Epithelial cell of prostate (primary cell): ENCODE data around the gene SLC30A7.

Experiments used
- DNase-seq: peaks from one replicate; pipeline ENCODE4 v3.0.0-alpha.2; 2011; ENCODE audit warnings: low read depth, low spot score
- H3K27ac ChIP-seq: fragments of 450-650 bp; 2 replicates; pipeline ENCODE4 v1.5.1; 2017; ENCODE audit warnings: mild to moderate bottlenecking

SLC30A7 gene

DNA sequence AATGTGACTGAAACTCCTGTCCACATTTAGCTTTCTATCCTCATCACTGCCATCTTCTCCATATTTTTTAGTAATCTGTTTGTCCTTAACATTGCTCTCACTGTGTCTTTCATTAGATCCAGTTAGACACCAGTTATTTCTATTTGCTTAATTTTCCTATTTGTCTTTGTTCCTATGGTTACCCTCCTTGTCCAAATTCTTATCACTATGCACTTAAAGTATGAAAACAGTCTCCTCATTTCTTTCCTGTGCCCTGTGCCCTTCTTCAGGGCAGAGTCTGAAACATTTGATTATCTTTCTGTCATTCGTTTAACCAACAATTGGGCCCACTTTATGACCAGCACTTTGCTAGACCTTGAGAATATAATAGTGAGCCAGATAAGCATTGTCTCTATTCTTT is 64.2 kb downstream of the SLC30A7 start:
- no peak for DNase-seq
- no peak overlapping the region for H3K27ac ChIP-seq

DNA sequence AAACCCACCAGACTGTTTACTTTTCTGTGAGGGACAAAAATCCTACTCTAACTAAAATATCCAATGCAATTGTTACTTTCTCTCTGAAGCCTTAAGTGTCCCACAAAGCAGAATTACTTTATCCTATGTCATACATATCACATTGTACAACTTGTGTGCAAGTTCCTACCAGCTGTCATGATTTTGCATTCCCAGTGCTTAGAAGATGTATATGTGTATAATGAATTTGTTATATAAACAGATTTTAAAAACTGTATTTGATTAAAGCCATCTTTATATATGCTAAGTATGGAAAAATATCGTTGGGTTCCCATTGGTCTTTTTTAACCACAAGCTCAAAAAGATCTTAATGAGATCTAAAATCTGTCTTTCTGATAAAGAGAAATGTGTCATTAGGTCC is 72.7 kb downstream of the SLC30A7 start:
- H3K27ac ChIP-seq, result no peak overlapping the region
- DNase-seq, result no peak

DNA sequence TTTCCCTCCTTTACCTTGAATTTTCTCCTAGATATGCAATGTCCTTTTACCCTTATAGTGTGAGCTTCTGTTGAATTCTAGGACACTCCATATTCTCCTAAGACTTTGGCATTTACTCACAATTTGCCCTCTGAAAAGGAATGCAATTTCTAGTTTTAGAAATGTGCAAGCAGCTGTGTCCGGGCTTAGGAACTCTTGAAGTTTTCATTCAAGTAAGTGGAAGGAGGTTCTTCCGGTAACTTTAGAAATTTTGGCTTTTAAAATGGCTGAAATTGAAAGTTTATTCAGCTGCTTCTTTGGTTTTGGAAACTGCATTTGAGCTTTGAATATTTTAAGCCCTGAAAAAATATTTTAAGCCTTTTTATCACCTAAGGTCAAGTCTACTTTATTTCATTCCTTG is 73.4 kb downstream of the SLC30A7 start:
- H3K27ac ChIP-seq, result no peak overlapping the region
- DNase-seq, result no peak

DNA sequence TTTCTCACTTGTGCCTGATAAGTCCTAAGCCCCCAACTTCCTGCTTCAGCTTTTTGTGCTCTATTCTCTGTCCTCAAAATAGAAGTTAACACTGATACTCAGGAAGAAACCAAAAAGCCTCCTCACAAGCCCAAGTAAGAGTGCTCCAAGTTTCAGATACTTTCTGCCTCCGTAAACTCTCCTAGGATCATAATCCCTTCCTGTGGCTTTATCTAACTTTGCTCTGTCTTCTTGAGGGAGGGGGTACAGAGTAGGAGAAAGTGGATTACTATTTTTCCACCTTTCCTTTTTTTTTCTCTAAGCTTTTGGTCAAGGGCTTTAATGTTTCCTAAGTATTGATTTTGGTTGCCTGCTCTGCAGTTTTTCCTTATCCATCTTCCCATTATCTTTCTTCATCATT is 75.1 kb downstream of the SLC30A7 start:
- no peak overlapping the region for H3K27ac ChIP-seq
- no peak for DNase-seq

DNA sequence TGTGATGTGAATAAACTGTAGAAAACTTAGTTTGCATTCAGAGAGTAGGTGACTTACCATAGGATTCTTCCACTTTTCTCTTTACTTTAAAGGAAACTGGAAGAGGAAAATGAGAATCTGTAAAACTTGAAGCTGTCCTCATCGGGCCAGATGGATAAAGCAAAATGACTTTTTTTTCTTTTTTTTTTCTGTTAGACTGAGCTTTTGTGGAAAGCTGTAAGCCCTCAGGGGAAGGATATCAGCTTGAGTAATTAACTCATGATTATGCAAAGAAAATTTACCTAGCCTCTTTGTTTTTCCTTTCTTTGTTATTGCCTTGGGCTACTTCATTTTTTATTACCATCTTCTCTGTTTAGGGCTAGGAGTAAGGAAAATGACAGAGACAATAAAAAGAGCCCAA is 76.3 kb downstream of the SLC30A7 start:
- no peak overlapping the region for H3K27ac ChIP-seq
- DNase-seq, result no peak

DNA sequence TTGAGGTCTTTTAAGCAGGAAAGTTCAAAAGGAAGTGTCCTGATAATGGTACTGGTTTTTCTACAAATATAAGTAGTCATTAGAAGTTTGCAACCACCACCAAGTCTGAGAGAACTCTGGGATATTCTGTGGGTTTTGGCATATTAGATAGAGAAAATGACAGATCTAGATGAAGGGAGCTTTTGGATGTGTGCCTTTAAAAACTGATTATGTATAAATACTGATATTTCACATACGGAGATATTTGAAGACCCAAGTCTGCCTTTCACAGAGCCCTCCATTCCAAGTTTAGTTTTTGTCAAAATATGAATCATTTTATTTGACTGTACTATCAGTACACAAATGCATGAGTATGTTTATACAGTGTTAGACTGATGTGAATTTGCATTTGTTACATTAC is 81.0 kb downstream of the SLC30A7 start:
- H3K27ac ChIP-seq, result no peak overlapping the region
- no peak for DNase-seq

DNA sequence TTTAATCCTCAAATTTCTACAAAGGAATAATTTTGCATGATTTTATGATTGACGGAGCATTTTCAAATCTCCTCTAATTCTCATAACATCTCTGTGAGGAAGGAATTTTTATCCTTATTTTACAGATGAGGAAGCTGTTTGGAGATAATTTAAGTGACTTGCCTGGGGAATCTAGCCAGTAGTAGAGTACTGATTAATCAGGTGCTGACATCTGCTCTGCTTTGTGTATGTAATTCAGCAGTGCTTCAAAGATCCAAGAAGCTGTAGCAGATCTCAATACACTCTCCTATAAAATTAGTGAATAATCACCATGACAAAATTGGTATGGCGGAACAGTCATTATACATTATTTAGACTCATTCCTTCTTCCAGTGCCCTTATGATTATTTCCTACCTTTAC is 83.7 kb downstream of the SLC30A7 start:
- H3K27ac ChIP-seq, result no peak overlapping the region
- DNase-seq, result no peak

DNA sequence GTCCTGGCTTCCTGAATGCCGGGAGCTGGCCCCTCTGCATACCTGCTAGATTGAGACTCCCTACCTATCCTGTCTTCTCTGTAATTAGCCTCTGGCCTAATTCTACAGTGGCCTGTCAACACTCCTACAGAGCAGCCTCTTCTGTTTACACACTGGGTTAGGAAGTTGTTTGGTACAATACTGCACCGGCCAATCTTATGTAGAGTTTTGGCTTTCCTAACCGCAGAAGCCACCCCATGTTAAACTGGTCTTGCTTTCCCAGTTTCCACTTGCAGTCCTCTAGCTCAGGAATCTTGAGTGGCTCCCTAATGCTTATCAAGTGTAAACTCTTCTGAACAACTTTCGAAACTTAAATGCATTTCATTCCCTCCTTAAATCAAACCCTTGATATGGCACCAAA is 86.9 kb downstream of the SLC30A7 start:
- DNase-seq, result no peak
- H3K27ac ChIP-seq, result no peak overlapping the region

DNA sequence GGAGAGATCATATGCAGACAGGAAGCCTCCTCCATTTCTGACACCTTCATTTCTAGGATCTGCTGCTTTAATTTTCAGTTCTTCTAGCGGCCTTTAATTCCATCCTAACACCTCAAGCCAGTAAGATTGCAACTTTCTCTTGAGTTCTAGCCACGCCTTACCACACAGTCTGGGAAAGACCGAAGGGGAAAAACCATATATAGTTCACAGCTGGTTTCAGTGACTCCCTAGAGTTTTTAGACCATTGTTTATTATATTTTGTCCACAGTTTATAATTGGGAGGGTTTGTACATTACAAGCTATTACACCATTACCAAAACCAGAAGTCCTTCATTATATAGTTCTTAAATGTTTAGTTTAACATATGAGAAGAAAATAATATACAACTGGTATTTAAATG is 92.2 kb downstream of the SLC30A7 start:
- H3K27ac ChIP-seq, result no peak overlapping the region

DNA sequence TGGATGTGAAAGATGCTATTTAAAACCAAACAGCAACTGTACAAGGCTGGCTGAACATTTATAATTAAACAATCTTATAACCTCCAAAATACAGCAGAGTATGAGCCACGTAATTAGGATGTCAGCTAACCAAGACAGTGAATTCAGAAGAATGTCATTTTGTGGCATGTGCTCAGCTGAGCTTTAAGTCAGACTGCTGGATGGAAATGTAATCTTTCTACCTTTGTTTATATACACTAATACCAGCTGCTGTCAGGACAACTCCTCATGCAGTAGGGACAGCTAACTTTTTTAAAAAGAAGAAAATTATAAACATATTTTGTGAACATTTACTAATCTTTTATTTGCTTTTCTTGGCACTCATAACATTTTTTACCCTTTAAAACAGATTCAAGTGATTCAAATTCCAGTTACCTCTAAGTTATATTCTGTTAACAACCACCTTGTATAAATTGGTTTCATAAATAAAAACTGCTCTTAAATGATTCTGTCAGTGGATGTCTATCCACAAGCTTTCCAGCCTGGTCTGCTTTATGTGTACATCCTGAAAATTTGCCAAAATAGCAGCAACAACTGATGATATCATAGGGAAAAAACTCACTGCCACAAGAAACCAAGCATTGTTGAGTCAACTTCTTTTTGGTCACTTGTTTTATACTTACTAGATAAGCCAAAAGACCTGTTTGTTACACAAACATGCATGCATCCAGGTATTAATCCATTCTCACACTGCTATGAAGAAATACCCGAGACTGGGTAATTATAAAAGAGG is 93.6 kb downstream of the SLC30A7 start:
- no peak overlapping the region for H3K27ac ChIP-seq
- DNase-seq, result peak; percentile 29

More for the DNA sequence above, 92.2 kb downstream of the SLC30A7 start:
- no peak for DNase-seq

DNA sequence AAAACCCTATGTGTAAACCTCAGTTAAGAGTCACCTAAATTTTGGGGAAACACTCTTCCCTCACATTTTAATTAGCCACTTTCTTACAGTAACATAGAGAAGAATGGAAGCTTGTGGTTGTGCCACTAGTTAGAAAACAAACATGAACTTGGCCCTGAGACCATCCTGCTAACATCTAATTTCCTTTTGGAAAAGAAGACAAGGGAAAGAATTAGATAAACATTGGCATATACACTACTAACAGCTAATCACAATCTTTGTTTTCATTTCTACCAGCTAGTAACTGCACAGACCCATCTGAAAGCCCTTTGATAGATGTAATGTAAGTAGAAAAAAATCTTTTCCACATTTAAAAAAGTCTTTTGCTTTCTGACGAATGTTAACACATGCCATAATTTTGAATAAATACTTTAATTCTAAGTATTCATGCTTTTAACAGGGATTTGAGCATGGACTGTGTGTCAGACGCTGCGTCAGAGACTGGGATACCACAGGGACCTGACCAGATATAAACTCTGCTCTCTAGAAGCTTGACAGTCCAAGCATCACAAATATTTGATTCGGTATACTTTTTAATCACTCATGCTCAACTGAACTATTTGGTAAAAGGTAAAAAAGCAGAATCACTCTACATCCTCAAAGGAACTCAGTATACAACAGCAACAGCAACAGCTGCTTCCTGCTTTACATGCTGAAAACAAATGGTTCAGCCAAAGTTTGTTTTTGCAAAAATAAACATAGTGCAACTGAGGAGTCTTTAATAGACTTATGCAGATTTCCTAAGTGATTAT is 99.5 kb downstream of the SLC30A7 start:
- H3K27ac ChIP-seq, result no peak overlapping the region

DNA sequence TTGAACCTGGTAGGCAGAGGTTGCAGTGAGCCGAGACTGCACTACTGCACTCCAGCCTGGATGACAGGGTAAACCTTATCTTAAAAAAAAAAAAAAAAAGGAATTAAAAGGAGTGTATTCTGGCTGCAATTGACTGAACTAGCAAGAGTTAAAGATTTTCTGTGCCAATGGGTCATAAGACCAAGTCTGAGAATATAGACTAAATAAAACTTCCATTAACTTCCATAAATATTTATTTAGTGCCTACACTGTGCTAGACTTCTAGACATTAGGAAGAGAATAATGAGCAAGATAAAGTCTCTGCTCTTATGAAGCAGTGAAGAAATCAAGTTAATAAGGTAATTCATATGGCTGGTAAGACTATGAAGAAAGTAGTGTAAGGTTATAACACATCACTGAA is 102.5 kb downstream of the SLC30A7 start:
- DNase-seq, result no peak
- H3K27ac ChIP-seq, result no peak overlapping the region

More for the DNA sequence above, 99.5 kb downstream of the SLC30A7 start:
- DNase-seq, result no peak

DNA sequence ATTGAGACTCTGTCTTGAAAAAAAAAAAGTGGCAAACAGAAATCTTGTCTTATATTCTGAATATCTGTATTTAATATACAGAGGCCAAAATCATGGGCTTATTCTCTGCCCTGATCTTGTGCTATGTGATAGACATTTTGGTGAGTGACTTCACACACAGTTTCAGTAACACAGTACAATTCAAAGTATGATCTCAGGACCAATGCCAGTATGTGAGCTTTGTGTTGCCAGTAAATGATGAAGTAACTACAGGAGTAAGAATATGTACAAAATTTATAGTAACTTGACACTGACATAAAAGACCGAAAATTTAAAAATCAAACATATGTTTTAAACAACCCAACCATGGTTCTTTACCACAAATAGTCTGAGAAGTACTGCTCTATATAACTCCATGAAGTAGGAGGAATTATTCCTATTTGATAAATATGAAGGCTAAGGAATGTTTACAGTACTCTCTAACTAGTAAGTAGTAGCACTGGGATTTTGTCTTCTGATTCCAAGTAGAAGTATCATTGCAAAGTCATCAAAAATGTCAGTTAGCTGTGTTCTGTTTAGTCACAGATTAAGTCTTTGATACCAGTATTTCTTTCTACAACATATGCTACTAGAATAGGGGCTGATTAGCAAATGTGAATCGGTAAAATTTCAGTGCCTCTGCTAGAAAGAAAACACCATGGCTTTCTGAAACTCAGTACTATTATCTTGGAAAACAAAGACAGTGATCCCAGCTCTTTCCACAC is 104.4 kb downstream of the SLC30A7 start:
- H3K27ac ChIP-seq, result no peak overlapping the region
- no peak for DNase-seq

DNA sequence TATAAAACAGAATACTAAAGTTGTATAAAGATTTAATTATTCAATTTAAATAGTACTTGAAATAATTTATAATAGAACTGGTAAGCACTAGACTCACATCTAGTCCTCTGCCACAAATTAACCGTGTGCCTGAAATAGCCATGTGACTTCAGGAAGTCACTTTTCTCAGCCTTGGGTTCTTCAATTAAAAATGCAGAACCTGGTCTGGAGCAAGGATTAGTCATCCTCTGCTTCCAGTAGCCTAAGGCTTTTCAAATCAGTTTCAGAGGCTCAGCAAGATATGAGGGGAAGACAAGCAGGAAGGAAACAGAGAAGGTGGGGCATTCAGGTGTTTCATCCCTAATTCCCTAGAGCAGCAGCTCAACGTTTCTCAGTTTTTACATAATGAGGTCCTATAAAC is 106.7 kb downstream of the SLC30A7 start:
- peak overlapping the region; percentile 46 for H3K27ac ChIP-seq
- peak; percentile 5 for DNase-seq

DNA sequence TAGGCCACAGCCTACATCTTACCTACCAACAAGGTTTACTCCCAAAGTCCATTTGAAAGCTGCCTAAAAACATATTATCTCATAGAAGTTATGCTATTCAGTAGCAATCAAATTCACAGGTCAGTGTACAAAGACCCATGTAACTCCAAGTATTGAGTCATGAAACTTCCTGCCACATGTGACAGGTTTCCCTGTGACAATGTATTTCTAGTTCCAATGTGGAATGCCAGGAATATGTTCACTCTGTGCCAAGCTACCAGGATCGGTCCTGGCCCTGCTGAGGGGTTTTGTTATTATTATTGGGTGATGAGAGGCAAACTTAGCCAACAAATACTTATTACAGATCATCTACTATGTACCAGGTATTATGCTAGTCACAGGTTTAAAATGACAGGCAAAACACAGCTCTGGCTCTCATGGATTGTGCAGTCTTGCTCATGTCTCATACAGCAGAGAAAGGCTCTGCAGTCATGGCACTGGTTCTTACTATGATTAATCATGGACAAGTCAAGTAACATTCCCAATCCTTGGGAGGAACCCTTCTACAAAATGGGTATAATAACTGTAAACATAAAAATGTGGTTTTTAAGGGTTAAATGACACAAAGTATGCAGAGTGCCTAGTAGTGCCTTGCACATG is 107.2 kb downstream of the SLC30A7 start:
- H3K27ac ChIP-seq, result peak overlapping the region; percentile 46
- DNase-seq, result peak; percentile 14

DNA sequence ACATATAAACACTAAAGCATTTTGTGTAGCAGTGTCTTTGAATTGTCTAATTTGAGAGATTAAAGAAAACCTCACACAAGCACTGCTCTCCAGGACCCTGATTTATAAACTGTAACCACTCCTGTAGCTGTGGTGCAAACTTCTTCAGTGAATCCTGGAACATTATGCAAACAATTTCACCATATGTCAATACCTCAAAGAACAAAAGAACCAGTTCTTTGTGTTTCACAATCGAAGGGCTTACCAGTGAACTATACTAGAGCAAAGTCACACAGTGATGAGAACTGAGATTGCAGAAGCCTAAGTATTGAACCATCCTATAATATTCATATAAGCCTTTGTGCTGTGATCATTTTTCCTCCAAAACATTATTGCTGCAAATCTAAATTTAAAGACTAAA is 108.2 kb downstream of the SLC30A7 start:
- H3K27ac ChIP-seq, result peak overlapping the region; percentile 46
- peak; percentile 20 for DNase-seq

DNA sequence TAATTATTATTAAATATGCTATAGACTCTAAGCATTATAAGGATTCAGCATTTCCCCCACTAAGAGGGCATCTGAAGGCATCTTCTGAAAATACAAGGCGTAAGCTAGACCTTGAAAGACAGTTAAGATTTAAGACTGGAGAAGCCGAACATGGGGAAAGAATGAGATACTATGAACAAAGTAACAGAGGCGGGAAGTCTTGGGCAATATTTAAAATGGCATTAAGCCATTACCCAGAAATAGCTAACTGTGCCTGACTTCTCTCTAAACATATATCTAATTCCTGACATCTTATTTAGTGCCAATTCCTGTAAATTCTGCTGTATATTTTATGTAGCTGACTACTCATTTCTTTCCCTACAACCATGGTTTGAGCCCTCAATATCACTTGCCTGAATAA is 108.8 kb downstream of the SLC30A7 start:
- DNase-seq, result no peak
- H3K27ac ChIP-seq, result peak overlapping the region; percentile 46

DNA sequence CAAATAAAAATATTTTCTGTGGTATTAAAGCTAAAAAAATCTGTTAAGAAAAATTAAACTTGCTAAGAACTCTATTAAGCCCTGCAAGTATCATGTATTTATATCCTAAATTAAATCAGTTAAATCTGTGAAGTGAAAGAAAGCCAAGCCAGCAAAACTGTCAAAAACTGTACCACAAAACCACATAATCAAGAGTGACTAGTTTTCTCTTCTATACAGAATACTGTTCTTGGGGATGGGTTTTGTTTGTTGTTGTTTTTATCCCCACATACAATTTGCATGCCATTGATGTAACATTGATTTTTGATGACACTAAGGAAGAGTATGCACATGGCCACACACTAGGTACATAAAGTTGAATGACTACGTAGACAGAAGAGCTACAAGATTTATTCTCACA is 109.3 kb downstream of the SLC30A7 start:
- no peak for DNase-seq
- no peak overlapping the region for H3K27ac ChIP-seq

DNA sequence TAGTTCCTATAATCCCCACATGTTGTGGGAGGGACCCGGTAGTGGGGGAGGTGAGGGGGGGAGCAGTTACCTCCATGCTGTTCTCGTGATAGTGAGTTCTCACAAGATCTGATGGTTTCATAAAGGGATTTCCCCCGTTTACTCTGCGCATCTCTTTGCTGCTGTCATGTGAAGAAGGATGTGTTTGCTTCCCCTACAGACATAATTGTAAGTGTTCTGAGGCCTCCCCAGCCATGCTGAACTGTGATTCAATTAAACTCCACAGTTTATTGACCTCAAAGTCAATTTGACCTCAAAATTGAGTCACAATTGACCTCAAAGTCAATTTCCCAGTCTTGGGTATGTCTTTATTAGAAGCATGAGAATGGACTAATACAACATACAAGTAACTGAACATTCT is 110.0 kb downstream of the SLC30A7 start:
- no peak overlapping the region for H3K27ac ChIP-seq
- no peak for DNase-seq

DNA sequence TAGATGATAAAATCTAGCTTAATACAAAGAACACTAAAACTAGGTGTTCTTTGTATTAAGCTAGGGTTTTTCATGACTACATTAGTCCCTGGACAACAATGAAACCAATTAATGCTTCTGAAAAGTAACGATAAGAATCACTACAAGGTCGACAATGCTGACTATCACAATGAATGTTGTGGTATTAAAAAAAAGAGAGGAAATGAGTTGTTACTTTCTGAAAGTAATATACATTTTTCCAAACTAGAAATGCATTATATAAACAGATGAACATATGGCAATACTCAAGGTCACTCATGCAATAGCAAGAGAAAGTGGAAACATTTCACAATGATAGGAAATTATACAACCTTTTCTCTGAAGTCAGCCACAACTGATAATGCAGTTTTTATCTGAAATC is 110.7 kb downstream of the SLC30A7 start:
- H3K27ac ChIP-seq, result no peak overlapping the region
- no peak for DNase-seq
